ENCODE results near the gene DNM3.

DNM3 gene

GRCh38 chr1:172083191-172083590 lies 241.9 kb downstream of the DNM3 start:
- TF ChIP-seq CTCF (IDR thresholded peaks at IDR 0.05; ENCODE audit: low read depth, low read length, missing control alignments), result no peak
- no peak overlapping the region for H3K4me3 ChIP-seq (replicated peaks; ENCODE audit: low read depth, low read length)
- no peak for DNase-seq (ENCODE audit: extremely low read depth, low read depth)

- no peak overlapping the region for H3K4me3 ChIP-seq (replicated peaks; ENCODE audit: low read depth, low read length)
- no peak for TF ChIP-seq CTCF (IDR thresholded peaks at IDR 0.05; ENCODE audit: low read depth, low read length, missing control alignments)
These were observed 243.6 kb downstream of the DNM3 start for GRCh38 chr1:172084876-172085275.

DNA sequence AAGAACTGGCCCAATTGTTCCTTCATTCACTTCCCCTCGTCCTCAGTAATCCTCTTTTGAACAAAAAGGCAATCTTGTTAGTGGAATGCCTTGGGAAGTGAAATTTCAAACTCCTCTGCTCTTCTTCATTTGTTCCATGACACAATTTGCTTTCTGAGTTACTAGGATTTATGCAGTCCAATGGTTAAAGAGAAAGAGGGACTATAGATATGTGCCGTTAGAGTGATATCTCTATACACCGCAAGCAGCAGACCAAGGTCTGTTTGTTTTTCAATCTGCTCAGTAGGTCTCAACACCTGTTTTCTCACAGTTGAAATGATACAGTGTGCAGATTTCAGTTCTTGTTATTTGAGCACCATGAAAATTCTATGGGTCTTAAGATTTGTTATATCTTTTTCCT lies 244.0 kb downstream of the DNM3 start:
- no peak for DNase-seq (ENCODE audit: extremely low read depth, low read depth)
- no peak overlapping the region for H3K4me3 ChIP-seq (replicated peaks; ENCODE audit: low read depth, low read length)
- TF ChIP-seq CTCF (IDR thresholded peaks at IDR 0.05; ENCODE audit: low read depth, low read length, missing control alignments), result no peak

More at GRCh38 chr1:172084876-172085275, 243.6 kb downstream of the DNM3 start:
- DNase-seq (ENCODE audit: extremely low read depth, low read depth), result no peak

DNA sequence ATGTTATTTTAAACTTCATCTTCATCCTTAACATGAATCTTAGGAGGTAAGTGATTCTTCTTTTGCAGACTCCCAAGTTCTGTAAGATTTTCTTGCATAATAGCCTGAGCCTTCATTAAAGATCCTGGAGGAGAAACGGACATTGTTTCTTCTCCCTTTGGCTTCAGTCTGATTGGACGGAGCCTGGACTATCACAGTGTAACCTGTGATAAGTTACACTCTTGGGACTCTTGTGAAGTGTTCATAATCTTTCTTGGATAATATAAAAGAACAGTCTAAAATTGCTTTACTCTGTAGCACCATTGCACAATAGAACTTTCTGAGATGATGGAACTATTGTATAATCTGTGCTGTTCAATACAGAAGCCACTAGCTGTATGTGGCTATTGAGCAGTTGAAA lies 244.8 kb downstream of the DNM3 start:
- no peak for TF ChIP-seq CTCF (IDR thresholded peaks at IDR 0.05; ENCODE audit: low read depth, low read length, missing control alignments)

DNA sequence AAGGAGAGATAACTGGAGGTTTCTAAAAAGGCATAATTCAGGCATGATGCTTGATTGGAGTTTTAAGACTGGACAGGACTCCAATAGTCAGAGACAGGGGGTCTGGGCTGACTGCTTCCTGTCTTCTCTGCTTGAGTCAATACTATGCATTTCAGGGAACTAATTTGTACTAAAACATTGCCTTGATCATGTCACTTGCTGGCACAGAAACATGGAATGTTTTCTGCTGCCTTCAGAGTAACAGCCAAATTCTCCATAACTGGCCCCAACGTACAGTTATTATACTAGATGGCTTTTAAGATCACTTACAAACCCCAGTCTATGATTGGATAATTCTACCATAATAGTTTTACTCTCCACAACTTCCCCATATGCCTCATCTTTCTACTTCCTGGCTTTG lies 247.0 kb downstream of the DNM3 start:
- DNase-seq (ENCODE audit: extremely low read depth, low read depth), result no peak
- no peak for TF ChIP-seq CTCF (IDR thresholded peaks at IDR 0.05; ENCODE audit: low read depth, low read length, missing control alignments)
- no peak overlapping the region for H3K4me3 ChIP-seq (replicated peaks; ENCODE audit: low read depth, low read length)

More for the DNA sequence above, 244.8 kb downstream of the DNM3 start:
- H3K4me3 ChIP-seq (replicated peaks; ENCODE audit: low read depth, low read length), result no peak overlapping the region
- DNase-seq (ENCODE audit: extremely low read depth, low read depth), result no peak

GRCh38 chr1:172089768-172090510 lies 248.6 kb downstream of the DNM3 start:
- peak; percentile 72 for TF ChIP-seq CTCF (IDR thresholded peaks at IDR 0.05; ENCODE audit: low read depth, low read length, missing control alignments)
- no peak for DNase-seq (ENCODE audit: extremely low read depth, low read depth)

GRCh38 chr1:172090511-172090817 lies 249.2 kb downstream of the DNM3 start:
- H3K4me3 ChIP-seq (replicated peaks; ENCODE audit: low read depth, low read length), result no peak overlapping the region
- TF ChIP-seq CTCF (IDR thresholded peaks at IDR 0.05; ENCODE audit: low read depth, low read length, missing control alignments), result no peak
- DNase-seq (ENCODE audit: extremely low read depth, low read depth), result no peak

More at GRCh38 chr1:172089768-172090510, 248.6 kb downstream of the DNM3 start:
- no peak overlapping the region for H3K4me3 ChIP-seq (replicated peaks; ENCODE audit: low read depth, low read length)
